HG03280 (cell line): ENCODE measurements around the gene RAPGEF6.
"Not testable (repeated sequence)": the region's sequence is repeated elsewhere in the genome, so short reads cannot be mapped to it uniquely, and the experiment has no call there.

Source experiments
- ATAC-seq: cut with Tn5 transposase; IDR thresholded peaks from one replicate; pipeline ENCODE4 v1.9.1; 2021; ENCODE audit warnings: mild to moderate bottlenecking, moderate library complexity; ENCODE audit not compliant: unreplicated experiment

The RAPGEF6 gene

GRCh38 chr5:131634996-131635683 lies at the start of gene RAPGEF6:
TSS of gene RAPGEF6 (minus strand) at chr5:131635229. CDS start at chr5:131635030, 199 bp downstream.
- peak; percentile 87 for ATAC-seq

- no peak for ATAC-seq
Measured at GRCh38 chr5:131684595-131684994, 49.6 kb upstream of the RAPGEF6 start.

GRCh38 chr5:131684051-131684450 lies 49.0 kb upstream of the RAPGEF6 start:
- no peak for ATAC-seq

DNA sequence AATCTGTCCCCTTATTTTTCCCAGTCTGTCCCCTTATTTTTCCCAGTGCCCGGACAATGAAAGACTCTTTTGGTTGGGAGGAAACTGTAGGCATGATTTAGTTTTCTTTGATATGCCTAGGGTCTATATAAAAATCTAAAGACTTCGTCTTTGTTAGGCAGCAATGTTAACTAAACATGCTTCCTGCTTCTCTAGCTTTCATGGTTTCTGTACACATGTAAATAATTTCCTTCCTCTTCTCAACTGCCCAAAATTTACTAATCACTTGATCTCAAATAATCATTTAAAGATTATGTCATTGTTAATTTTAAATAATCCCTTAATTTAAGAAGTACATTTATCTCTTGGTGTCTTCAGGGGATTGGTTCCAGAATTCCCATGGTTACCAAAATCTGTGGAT lies 47.8 kb upstream of the RAPGEF6 start:
- ATAC-seq: no peak

GRCh38 chr5:131682175-131682574 lies 47.1 kb upstream of the RAPGEF6 start:
- no peak for ATAC-seq

DNA sequence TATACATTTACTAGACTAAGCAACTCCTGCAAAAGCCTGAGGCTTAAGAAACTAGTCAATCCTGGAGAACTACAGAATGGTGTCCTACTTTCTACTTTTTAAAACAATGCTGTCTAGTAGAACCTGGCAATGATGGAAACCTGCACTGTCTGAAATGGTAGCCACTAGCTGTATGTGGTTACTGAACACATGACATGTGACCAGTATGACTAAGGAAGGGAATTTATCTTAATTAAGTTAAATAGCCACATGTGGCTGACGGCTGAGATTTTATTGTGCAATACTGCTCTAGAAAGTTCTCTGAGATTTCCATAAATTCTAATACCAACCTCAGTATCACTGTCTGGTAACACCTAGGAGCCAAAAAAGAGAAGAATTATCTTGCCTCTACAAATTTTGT lies 44.9 kb upstream of the RAPGEF6 start:
- no peak for ATAC-seq

GRCh38 chr5:131678273-131678672 lies 43.2 kb upstream of the RAPGEF6 start:
- not testable (repeated sequence) for ATAC-seq

DNA sequence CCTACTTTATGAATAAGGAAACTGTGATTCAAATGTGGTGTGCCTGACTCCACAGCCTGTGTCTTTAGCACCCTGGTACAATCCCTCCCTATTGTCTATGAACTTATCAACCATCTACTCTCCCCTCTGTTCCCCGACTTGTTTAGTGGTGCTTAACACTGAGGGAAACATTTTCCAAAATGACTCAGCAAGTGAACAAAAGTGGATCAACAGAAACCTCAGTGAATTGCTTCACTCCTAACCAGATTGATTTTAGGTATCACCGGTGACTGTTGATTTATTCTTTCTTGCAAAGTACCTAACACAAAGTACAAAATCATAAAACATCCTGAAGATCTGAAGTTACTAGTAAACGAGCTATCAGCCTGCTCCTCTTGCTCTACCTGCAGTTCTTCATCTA lies 42.1 kb upstream of the RAPGEF6 start:
- ATAC-seq: no peak

GRCh38 chr5:131672776-131673175 lies 37.7 kb upstream of the RAPGEF6 start:
- ATAC-seq: no peak

GRCh38 chr5:131671994-131672655 lies 37.1 kb upstream of the RAPGEF6 start:
- no peak for ATAC-seq

DNA sequence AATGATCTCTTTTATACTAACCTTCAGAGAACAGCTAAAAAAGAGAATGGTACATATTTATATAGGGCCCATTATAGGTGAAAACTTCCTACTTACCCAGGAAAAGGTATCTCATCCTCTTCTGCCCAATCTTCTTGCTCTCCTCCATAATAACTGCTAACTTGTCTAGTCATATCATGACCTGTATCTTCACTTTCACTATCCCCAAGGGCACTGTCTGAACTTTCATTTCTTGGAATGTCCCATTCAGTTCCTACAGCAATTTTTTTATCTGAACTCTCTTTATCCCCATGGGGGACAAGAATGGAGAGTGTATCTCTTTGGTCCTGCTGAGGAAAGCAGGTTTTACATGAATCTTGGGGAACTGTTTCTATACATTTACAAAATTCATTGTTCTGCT lies 36.4 kb upstream of the RAPGEF6 start:
- peak; percentile 54 for ATAC-seq

GRCh38 chr5:131664929-131665328 lies 29.9 kb upstream of the RAPGEF6 start:
- ATAC-seq: no peak

- ATAC-seq: no peak
Measured at GRCh38 chr5:131661933-131662332, 26.9 kb upstream of the RAPGEF6 start.

- no peak for ATAC-seq
Measured at GRCh38 chr5:131659841-131660240, 24.8 kb upstream of the RAPGEF6 start.

GRCh38 chr5:131659290-131659689 lies 24.3 kb upstream of the RAPGEF6 start:
- no peak for ATAC-seq

- no peak for ATAC-seq
Measured at GRCh38 chr5:131654776-131655175, 19.7 kb upstream of the RAPGEF6 start.

DNA sequence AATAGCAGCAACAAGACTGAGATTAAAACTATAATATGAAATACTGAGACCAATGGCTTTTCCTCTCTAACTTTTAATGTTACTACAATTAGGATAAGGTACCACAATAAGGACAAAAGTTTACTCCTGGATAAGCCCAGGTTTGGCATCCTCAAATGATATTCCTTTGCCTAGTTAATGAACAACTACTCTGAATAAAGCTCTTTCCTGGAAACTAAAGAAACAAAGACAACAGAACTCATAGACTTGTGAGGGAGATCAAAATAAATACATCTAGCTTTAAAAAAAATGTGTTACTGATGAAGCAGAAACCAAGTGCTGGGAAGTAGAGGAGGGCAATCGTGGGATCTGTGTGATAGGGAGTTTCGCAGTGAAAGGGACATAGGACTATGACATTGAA lies 19.3 kb upstream of the RAPGEF6 start:
- ATAC-seq: no peak

DNA sequence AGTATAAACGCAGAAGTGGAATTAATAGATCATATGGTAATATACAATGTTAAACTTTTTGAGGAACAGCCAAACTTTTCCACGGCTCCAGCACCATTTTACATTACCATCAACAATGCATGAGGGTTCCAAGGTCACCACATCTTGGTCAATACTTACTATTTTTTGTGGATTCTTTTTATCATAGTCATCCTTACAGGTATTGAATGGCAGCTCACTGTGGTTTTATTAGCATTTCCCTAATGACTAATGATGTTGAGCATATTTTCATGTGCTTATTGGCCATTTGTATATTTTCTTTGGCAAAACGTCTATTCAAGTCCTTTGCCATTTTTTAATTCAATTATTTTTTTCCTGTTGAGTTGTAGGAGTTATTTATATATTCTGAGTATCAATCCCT lies 14.1 kb upstream of the RAPGEF6 start:
- ATAC-seq: no peak

DNA sequence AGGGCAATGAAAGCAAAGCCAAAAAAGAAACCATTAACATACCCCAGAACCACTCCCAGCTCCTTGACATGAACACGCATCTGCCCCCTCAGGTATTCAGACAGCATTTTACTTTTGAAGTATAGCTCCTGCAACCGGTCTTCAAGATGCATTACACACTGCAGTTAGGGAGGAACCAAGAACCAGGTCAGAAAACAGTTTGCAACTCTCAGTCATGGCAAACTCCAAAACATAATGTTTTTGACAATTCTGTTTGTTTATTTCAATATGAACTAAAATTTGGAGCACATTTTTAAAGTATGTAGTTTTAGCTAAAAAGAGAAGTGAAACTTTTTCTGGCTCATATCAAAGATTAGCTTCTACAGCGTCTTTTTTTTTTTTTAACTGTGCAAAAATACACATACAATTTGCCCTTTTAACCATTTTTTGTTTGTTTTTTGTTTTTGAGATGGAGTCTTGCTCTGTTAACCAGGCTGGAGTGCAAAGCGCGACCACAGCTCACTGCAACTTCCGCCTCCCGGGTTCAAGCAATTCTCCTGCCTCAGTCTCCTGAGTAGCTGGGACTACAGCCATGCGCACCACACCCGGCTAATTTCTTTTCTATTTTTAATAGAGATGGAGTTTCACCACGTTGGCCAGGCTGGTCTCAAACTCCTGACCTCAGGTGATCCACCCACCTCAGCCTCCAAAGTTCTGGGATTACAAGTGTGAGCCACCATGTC lies 12.2 kb upstream of the RAPGEF6 start:
- peak; percentile 75 for ATAC-seq

DNA sequence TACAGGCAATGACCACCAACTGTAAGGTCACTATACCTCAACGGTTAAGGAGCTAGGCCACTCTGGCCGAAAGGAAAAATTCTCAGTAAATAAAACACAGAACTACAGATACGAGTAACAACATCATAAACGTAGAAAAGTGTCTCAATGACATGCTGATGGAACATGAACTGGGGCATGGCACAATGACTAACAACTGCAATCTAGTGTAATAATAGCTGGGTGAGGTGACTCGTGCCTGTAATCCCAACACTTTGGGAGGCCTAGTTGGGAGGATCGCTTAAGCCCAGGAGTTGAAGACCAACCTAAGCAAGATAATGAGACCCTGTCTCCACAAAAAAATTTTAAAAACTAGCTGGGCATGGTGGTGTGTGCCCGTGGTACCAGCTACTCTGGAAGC lies 9.8 kb upstream of the RAPGEF6 start:
- ATAC-seq: no peak

- ATAC-seq: no peak
Measured at GRCh38 chr5:131644370-131644769, 9.3 kb upstream of the RAPGEF6 start.

DNA sequence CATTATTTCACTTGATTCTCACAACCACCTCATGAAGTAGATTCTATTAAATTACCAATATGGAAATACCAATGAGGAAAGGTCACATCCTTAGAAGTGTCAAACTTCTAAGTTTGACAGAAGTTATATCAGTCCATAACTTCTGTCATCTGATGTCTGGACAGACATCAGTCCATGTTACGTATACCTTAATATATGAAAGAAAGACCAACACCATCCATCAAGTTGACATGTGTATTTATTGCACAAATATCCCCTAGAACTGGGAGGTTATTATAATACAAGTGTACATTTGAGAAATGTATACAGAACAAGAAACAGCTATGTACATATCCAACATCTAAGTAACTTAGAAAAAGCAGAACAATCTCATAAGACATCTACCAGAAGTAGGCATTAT lies 6.5 kb upstream of the RAPGEF6 start:
- no peak for ATAC-seq
